NCI-H345 treated with DMSO at 0.1 percent for 48 hours (cell line): ENCODE data around the gene IREB2.
A peak's percentile ranks its signal among the peaks of the same experiment; 100 is the strongest.
"Not testable (repeated sequence)": the region's sequence is repeated elsewhere in the genome, so short reads cannot be mapped to it uniquely, and the experiment has no call there.

Source experiments
- DNase-seq: peaks from one replicate; lab custom pipeline; 2025; ENCODE audit not compliant: unreplicated experiment; lab: John Stamatoyannopoulos, UW

Gene IREB2

DNA sequence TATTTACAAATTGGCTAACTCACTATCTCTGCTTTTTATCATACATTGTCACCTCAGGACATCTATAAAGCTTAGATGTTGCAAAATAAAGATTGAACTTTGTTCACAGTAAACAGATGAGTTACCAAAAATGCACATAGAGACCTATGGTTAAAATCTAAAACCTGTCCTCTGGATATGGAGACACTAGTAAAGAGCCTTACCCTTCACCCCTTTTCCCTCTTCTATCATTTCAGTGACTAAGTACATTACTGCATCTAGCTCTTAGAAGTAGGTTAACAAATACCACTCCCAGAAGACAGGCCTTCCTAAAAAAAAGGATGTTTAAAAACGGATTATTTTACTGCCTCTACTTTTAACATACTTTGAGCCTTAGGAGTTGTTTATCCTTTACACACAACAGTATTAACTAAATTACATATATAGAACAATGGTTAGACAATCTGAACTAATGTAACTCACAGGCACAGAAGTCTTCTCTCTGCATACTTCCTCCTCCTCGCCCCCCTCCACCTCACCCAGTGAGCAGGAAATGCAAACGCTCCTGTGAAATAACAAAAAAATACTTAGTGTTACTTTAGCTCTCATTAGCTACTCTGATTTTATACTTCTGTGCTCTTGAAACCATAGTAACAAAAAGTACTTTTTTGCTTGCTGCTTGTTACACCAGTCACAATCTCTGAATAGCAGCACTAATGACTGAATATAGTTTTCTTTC lies 23.3 kb downstream of the IREB2 start:
- DNase-seq: no peak

- DNase-seq: no peak
These were observed 31.0 kb downstream of the IREB2 start for GRCh38 chr15:78469031-78469430.

GRCh38 chr15:78477295-78477694 lies 39.3 kb downstream of the IREB2 start:
- DNase-seq: no peak

DNA sequence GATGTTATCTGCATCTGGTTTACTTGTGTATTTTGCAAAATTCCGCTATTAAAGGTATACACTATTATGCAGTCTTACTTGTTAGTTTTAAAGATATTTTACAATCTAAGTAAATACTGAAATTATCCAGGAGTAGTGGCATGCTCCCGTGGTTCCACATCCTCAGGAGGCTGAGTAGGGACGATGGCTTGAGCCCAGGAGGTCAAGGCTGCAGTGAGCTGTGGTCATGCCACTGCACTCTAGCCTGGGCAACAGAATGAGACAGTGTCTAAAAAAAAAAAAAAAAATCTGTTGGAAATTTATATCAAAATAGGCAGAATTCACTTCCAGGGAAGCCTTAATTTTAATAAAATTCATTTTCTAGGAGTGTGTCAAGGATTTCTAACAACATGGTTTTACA lies 41.6 kb downstream of the IREB2 start:
- no peak for DNase-seq

- DNase-seq: no peak
These were observed 43.9 kb downstream of the IREB2 start for GRCh38 chr15:78481917-78482316.

- DNase-seq: no peak
These were observed 54.9 kb downstream of the IREB2 start for GRCh38 chr15:78492872-78493271.

DNA sequence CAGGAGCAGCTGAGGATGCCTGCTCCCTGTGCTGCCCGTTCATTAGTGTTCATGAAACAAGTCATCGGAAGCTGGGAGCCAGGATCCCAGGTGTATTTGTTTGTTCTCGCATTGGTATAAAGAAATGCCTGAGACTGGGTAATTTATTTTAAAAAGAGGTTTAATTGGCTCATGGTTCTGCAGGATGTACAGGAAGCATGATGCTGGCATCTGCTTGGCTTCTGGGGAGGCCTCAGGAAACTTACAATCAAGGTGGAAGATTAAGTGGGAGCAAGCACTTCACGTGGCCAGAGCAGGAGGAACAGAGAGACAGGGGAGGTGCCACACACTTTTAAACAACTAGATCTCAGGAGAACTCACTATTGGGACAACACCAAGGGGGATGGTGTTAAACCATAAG lies 63.8 kb downstream of the IREB2 start:
- no peak for DNase-seq

DNA sequence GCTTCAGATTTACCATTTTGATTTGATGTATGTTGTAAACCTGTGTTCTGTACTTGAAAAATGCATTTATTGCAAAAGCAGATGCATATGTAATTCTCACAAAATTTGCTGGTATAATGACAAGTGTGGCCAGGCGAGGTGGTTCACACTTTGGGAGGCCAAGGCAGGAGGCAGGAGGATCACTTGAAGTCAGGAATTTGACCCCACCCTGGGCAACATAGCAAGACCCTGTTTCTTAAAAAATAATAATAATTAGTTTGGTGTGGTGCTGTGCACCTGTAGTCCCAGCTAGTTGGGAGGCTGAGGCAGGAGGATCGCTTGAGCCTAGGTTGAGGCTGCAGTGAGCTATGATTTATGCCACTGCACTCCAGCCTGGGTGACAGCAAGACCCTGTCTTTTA lies 64.6 kb downstream of the IREB2 start:
- no peak for DNase-seq

DNA sequence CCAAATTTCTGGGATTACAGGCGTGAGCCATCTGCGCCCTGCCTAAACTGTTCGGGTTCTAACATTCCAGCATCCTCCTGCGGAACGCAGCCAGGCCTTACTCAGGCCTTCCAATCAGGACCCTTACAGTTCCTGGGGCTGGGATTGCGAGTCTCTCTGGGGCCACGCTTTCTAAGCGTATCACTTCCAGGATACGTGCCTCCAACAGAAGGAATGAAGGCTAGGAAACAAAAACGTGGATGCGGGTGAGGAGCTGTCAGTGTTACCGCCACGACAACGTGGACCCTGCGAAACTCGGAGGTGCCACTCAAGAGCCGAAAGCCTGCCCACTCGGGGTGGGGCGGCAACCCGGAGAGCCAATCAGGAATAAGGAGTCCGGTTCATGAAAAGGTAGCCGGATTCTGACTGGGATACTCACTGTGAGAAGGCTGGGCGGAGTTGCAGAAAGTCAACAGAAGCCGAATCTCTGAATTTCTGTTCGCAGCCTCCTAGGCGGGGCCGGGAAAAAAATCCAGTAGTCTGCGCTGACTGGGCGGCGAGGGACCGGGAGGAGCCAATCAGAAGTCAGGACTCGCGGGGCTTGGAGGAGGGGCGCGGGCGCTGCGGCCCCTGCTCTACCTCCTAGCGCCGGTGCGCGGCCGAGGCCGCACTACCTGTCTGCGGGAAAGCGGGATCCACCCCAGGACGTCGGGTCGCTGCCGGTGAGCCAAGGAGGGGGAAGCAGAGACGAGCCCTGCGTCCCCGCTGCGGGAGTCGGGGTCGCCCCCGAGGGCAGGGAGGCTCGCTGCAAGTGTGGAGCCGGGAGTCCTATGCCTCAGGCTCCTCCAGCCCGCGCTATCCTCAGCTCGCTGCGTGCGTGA lies 69.2 kb downstream of the IREB2 start, which contains the start of gene HYKK:
HYKK (plus strand) TSS at position 607 of the 860 bp plus-strand sequence. CDS start 5,512 bp downstream, outside the sequence.
- DNase-seq: peak; percentile 64

DNA sequence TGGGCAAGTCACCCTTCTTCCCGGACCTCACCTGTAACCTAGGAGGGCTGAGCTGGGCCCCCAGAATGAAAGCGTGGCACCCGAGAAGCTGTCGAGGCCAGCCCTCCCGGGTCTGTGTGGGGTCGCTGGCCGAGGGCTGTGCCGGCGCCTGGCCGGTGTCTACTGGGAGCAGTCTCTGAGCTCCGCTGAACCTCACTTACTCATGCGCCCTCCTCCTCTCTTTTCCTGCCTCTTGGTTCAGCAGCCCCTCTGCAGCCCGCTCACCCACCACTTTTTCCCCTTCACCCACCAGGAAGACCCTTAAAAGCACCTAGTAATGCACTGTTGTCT lies 69.8 kb downstream of the IREB2 start:
- DNase-seq: no peak

DNA sequence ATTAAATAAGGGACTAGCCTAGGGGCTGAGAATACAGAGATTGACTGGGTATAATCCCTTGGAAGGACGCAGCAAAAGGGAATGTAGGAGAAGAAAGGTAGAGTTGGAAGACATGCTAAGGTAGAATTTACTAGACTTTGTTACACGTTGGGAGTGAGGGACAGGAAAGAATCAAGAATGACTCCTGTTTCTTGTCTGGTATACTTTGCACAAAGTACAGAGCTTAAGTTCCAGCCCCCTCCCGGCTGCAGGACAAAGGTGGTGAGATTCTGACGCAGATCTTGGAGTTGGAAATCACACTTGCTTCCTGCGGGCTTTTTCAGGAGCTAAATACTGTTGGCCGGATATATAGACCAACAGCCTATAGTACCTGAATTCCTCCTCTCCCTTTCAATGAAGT lies 70.3 kb downstream of the IREB2 start:
- DNase-seq: no peak

GRCh38 chr15:78509726-78510312 lies 71.8 kb downstream of the IREB2 start:
- no peak for DNase-seq

GRCh38 chr15:78520035-78520434 lies 82.0 kb downstream of the IREB2 start:
- not testable (repeated sequence) for DNase-seq

DNA sequence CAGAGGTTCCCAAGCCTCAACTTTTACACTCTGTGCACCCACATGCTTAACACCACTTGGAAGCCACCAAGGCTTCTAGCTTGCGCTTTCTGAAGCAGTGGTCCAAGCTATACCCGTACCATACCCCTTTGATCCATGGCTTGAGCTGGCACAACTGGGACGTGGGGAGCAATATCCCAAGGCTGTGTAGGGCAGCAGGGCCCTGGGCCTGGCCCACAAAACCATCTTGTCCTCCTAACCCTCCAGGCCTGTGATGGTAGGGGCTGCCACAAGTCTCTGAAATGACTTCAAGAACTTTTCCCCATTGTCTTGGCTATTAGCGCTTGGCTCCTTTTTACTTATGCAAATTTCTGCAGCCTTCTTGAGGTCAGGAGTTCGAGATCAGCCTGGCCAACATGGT lies 86.2 kb downstream of the IREB2 start:
- DNase-seq: no peak

- no peak for DNase-seq
These were observed 89.3 kb downstream of the IREB2 start for GRCh38 chr15:78527325-78527724.

- no peak for DNase-seq
These were observed 95.3 kb downstream of the IREB2 start for GRCh38 chr15:78533331-78533730.

DNA sequence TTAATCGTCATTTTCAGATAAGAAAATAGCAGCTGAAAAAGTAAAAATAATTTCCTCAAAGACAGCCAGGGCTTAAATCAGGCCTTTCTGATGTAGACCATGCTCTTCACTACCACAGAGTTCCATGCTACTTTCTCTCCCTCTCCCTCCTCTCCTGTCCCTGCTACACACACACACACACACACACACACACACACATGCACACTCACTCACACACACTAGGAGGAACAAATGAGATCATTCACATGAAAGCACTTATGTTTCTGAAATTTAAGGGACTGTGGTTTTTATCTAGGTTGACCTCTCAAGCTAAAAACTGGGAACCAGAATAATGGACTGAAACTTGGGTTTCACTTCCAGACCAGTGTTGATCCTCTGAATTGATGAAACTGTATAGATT lies 98.1 kb downstream of the IREB2 start:
- DNase-seq: no peak

DNA sequence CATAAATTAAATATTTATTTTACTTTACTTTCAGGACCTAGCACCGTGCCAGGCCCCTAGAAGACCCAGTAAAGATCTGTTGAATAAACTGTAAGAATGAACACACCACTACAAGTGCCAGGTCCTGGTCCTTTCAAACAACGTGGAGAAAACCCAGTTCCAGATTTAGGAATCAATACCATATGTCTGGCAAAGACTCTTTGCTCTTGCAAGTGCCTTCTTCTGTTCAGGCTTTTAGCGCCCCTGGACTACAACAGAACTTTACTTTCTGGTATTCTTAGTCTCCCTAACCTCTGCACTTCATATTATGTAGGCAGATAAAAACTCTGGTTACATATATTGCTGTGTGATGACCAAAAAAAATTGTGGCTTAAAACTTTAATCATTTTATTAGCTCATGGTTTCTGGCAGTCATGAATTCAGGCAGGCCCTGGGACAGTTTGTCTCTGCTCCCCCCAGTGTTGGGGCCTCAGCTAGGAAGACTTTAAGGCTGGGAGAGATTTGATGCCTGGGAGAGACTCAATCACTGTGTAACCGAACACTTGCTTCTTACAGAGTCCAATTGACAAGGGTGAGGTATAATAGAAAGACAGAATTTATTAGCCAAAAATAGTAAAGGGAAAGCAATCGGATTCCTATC lies 99.4 kb downstream of the IREB2 start:
- no peak for DNase-seq

GRCh38 chr15:78538358-78538757 lies 100.3 kb downstream of the IREB2 start:
- DNase-seq: no peak

GRCh38 chr15:78539464-78540140 lies 101.6 kb downstream of the IREB2 start:
- DNase-seq: not testable (repeated sequence)
